Stimulated activated CD8-positive, alpha-beta memory T cell treated with anti-CD3 and anti-CD28 coated beads, Interleukin-12 subunit alpha, Interleukin-12 subunit beta, amount 100 ng/mL, for 24 hours (primary cell): ENCODE measurements around the gene LMTK2.
"Not testable (repeated sequence)": the region's sequence is repeated elsewhere in the genome, so short reads cannot be mapped to it uniquely, and the experiment has no call there.

Source experiments
- DNase-seq: peaks from one replicate; pipeline ENCODE4 v3.0.0-alpha.2; 2020; ENCODE audit errors: extremely low read depth

Gene LMTK2

GRCh38 chr7:98217623-98218582 lies 111.2 kb downstream of the LMTK2 start:
- DNase-seq, result no peak

DNA sequence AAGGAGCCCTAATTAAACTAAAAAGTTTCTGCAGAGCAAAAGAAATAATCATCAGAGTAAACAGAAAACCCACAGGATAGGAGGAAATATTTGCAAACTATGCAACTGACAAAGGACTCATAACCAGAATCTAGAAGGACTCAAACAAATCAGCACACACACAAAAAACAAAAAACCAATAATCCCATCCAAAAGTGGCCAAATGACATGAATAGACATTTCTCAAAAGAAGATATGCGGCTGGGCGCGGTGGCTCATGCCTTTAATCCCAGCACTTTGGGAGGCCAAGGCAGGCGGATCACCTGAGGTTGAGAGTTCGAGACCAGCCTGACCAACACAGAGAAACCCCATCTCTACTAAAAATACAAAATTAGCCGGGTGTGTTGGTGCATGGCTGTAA lies 112.7 kb downstream of the LMTK2 start:
- DNase-seq, result not testable (repeated sequence)

- DNase-seq, result no peak
Measured at GRCh38 chr7:98221611-98222532, 115.2 kb downstream of the LMTK2 start.

DNA sequence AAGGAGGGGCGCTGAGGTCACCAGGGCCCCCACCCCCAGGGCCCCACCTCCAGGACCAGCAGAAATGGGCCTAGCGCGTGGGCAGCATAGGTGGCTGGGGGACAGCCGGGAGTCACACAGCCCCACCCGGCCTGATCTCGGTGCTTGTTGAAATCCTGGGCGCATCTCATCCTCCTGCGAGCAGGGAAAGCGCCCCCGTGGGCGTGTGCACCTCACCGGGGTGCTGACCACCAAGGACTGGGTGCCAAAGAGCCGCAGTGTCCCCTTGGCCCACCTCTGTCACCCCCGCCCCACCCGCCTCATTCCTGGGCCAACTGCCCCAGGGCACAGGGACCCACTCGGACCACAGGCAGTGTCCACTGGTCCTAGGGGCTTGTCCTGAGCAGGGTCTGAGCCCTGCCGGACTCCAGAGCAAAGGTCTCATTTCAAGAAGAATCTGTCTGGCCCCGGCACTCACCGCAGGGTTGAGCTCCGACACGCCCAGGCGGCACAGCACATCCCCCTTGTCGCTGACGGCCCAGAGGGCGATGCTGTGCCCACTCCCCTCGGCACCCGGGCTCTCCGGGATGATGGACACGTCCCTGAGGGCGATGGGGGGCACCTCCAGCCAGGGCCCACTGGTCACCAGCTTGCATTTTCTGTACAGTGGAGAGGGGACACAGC lies 116.0 kb downstream of the LMTK2 start:
- no peak for DNase-seq

DNA sequence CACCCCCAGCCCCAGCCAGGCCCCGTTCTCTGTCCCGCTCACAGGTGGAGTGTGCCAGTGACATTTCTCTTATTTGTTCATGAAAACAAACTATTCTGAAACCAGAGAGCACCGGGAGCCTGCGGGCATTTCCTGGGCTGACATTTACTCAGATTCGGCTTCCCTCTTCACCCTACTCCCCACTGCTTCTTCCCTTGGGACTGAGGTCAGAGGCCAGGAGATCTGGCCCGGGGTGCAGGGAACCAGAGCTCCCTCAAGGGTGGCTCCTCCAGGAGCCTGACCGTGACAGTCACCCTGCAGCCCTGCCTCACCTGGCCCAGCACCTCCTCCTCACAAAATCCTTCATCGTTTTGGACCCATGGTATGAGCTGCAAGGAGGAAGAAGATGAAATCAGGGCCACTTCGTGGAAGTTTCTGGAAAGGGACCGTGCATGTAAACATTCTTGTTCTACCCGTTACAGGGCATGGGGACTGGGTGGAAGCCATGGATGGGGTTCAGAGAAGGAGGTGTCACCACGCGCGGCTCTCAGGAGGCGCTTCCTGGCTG lies 116.8 kb downstream of the LMTK2 start:
- no peak for DNase-seq

DNA sequence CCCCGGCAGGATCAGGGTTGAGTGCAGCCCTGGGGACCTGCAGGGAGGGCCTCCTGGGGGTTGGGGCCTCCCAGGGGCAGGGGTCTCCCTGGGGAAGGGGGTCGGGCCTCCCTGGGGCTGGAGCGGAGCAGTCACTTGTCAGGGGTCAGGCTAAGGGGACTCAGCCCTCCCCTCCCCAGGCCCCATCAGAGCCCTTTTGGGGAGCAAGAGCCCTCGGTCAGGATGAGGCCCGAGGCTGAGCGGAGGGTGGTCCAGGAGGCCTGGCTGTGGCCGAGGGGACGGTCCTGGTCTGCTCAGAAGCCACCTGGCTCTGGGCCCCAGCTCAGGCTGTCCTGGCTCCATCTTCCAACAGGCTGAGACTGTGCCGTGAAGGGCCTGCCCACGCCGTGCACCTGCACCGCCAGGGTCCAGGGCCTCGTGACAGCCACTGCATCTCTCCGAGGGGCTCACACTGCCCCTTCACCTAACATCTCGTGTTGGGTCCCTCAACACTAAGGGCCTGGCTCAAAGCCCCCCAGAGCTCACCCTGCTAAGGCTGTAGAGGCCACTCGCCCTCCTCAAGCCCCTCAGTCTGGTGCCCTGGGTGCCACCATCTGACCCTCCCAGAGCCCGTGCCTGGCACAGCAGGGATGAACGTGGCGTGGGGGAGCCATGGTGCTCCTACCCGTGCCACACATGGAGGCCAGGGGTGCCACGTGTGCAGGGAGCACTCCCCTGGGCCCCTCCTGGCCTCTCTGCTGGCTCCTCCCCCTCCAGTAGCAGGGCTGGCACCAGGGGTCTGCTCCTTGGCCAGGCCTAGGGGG lies 117.4 kb downstream of the LMTK2 start:
- DNase-seq, result no peak

- DNase-seq, result no peak
Measured at GRCh38 chr7:98224701-98225181, 118.1 kb downstream of the LMTK2 start.

DNA sequence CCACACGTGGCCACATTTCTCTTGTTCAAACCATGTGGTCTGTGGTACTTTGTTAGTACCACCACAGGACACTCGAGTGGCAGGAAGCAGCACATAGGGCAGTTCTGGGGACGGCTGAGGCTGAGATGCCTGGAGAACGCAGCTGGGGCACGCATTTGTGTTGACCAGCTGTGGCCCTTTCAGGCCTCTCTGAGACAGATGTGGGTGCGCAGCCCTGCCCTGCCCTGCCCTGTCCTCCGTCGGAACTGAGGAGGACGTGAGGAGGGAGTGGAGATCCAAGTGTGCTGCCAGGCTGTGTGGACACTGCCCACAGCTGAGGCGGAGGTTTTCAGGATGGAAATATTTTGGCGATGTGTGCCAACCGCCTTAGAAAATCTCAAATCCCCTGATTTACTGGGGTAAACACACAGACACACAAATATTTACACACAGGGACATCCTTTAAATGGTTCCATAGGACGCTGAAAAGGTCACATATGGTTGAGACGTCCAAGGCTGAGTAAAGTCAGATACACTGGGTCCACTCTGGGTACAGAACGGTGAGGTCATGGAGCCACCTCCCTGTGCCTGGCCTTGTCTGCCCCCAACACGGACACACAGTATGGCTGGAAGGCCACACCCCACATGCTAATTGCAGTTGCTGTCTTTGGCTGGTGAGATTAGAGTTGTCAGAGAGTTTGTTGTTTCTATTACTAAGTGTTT lies 119.4 kb downstream of the LMTK2 start:
- no peak for DNase-seq

GRCh38 chr7:98227939-98228338 lies 121.3 kb downstream of the LMTK2 start:
- DNase-seq, result no peak

DNA sequence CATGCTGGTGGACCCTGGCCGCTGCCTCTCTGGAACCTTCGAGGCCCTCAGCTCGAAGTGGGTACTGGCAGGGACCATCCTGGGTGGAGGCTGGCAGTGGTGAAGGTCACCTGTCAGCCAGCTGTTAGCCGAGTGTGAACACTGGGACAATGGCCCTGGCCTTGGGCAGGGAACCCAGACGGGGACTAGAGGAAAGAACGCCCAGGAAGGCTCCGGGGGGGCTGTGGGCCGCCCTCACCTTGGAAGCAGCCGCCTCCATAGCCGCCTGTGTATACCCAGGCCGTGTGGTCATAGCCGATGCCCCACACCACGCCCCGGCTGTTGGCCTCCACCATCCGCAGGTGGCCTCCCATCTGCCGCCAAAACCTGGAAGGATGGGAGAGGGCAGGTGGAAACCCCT lies 122.1 kb downstream of the LMTK2 start:
- no peak for DNase-seq

DNA sequence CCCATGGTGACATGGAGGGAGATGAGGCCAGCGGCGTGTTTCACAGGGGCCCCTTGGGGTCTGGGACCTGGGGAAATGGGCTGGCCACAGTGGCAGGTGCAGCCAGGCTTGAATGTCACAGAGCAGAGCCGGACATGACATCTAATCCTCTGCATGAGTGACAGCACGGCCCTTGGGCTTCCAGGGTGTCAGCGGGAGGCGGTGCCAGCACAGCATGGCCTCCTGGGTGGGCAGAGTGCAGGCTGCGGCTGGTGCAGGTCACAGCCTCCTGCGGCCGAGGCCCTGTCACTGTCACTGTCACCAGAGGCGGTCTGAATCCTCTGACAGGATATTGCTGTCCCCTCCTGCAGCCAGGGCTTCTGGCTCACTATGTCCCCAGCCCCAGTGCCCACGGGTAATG lies 122.8 kb downstream of the LMTK2 start:
- DNase-seq, result no peak

- no peak for DNase-seq
Measured at GRCh38 chr7:98229991-98230745, 123.5 kb downstream of the LMTK2 start.

DNA sequence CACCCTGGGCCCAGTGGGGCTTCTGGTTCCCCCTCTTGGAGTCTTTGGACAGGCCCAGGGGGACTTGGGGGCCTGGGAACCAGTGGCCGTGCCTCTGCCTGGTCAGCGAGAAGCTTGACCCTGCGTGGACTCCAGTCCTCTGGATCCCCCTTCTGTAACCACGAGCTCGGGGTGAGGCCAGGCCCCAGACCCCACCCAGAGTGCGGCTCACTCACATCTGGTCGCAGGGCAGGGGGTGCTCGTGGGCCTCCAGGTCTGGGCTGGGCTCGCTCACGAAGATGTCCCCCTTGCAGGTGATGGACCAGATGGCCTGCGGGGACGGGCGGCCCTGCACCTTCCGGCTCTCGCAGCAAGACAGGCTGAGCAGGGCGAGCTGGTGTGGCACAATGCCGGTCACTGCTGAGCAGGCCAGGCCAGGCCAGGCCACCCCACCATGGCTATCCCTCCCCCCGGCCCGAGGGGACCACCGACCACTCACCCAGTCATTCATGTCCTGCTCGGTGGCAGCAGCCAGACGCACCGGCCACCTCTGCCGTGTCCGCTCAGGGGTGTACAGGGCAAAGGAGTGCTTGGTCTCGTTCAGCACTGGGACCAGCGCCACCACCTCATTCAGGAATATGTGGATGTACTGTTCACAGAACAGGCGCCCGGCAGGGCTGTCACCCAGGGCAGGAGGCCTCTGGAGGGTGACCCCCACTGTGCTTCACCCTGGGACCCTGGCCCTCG lies 124.2 kb downstream of the LMTK2 start:
- DNase-seq, result no peak

DNA sequence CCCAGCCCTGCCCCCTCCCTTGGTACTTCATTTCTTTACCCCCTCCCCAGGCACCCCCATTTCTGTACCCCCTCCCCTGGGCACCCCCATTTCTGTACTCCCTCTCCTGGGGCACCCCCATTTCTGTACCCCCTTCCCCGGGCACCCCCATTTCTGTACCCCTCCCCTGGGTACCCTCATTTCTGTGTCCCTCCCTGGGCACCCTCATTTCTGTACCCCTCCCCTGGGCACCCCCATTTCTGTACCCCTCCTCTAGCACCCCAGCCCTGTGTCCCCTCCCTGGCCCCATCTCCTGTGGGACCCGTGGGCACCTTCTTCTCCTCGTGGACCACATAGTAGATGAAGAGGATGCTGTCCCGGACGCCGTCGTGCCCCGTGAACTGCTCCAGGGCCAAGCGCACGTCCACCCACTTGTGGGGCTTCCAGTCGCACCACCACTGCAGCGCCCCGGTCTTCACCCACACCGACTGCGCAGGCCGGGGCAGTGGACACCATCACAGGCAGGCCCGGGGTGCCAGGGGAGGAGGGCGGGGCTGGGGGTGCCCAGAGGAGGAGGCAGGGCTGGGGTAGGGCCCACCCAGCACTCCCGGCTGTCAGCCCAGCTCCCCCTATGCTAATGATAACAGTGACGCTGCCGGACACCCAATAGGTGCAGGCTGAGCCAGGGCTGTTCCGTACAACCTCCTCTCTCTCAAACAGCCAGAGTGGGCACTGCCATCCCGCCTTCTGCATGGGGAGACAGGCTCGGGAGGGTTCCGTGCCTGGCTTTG lies 125.0 kb downstream of the LMTK2 start:
- DNase-seq, result no peak

DNA sequence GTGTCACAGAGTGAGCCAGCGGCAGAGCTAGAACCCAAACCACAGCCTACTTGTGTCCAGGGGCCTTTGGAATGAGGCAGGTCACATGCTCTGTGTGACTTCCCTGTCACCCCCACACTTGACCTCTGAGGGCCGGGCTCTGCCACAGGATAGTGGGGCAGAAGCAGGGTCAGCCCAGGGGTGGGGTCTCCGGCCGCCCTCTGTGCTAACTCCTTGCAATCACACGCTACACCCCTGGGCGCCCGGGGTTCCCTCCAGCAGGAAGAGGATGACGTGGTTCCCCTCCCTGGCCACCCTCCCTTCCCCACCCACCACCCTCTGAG lies 125.6 kb downstream of the LMTK2 start:
- DNase-seq, result no peak

- no peak for DNase-seq
Measured at GRCh38 chr7:98232799-98233198, 126.1 kb downstream of the LMTK2 start.

DNA sequence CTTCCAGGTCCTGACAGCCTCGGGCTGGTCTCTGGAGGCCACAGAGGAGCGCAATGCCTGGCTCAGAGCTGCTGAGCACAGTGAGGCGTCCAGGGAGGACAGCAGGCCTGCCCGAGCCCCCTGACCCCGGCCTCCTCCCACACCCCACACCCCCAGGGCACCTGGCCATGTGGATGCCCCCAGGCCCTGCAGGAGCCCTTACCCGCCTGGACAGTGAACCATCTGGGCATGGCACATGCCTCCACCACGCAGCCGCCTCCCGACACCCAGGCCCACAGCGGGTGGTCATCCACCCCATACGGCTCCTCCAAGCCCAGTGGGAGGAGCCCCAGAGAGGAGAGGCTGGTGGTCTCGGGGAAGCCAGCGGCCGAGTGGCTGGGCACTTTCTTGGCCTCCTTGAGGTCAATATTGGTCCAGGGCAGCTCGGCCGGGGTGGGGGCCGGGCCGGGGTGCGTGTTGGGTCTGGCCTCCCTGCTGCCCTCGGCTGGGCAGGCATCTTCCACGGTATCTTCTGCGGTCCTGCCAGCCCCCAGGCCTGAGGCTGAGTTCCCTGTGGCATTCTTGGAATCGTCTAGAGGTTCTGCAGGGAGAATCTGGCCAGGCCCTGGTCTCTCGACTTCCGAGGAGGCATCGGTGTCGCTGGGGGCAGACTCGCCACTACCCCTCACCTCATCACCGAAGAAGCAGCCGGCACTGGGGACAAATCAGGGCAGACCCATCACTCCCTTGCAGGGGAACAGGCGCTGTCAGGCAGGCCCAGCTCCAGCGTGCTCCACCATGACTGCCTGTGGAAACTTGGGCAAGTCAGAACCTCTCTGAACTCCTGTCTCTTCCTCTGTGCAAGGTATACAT lies 126.8 kb downstream of the LMTK2 start:
- no peak for DNase-seq
